Rectal smooth muscle tissue (tissue), 1 donor: ENCODE measurements around the gene NEDD4.

Experiments used
- H3K27ac ChIP-seq: one replicate; pipeline ENCODE4 v1.7.0; 2013; ENCODE audit warnings: low read depth, low read length, inconsistent platforms
- H3K27me3 ChIP-seq: one replicate; pipeline ENCODE4 v1.7.0; 2013; ENCODE audit warnings: low read length; ENCODE audit not compliant: control insufficient read depth, insufficient read depth
- H3K36me3 ChIP-seq: one replicate; pipeline ENCODE4 v1.7.0; 2013; ENCODE audit warnings: low read length; ENCODE audit not compliant: control insufficient read depth, insufficient read depth
- H3K4me1 ChIP-seq: one replicate; pipeline ENCODE4 v1.7.0; 2013; ENCODE audit warnings: low read length; ENCODE audit not compliant: control insufficient read depth, insufficient read depth
- H3K4me3 ChIP-seq: one replicate; pipeline ENCODE4 v1.7.0; 2013; ENCODE audit warnings: low read length
- H3K9ac ChIP-seq: one replicate; pipeline ENCODE4 v1.7.0; 2013; ENCODE audit warnings: low read length

Gene NEDD4

GRCh38 chr15:56001471-56002078 lies 8.2 kb upstream of the NEDD4 start:
- no peak overlapping the region for H3K9ac ChIP-seq
- H3K4me3 ChIP-seq: no peak overlapping the region
- H3K27me3 ChIP-seq: no peaks in the 10 kb centered on the region
- no peaks in the 10 kb centered on the region for H3K4me1 ChIP-seq
- H3K27ac ChIP-seq: no peak overlapping the region
- H3K36me3 ChIP-seq: no peaks in the 10 kb centered on the region

DNA sequence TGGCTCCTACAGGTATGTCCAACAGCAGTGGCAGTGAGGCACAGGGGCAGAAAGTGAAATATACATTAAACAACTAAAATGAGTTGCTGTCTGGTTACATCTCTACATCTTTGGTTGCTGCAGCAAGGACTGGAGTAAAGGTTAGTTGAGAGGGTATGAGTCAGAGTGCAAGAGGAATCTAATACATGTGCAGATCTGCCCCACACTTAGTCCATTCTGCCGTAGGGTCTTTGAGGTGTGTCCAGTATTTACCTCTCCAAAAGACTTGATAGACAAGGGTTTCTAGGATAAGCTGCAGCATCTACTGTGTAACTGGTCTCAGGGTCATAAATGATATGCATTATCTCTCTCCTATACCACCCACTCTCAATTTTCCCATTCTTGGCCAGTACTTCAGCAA lies 6.2 kb upstream of the NEDD4 start:
- Histone ChIP-seq H3K36me3 (no peaks in the 10 kb centered on the region), H3K27me3 (no peaks in the 10 kb centered on the region), H3K9ac (no peak overlapping the region), H3K27ac (no peak overlapping the region), H3K4me3 (no peak overlapping the region), H3K4me1 (no peaks in the 10 kb centered on the region)

DNA sequence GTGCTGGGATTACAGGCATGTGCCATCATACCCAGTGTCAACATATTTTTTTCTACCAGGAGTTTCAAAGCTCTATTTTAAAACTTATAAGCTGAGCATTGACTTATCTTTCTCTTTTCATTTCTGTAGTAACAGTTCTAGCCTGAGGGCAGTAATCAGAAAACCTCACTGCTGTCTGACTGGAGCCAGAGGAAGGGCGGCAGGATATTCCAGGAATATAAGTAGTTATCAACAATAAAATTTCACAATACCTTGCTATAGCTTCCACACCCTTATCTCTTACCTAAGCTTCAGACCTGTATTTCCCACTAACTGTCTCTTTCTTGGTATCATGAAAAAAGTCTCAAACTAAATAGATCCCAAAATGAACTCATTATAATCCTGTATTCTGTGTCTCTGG lies 5.1 kb upstream of the NEDD4 start:
- H3K36me3 ChIP-seq: no peaks in the 10 kb centered on the region
- H3K27ac ChIP-seq: no peak overlapping the region
- no peak overlapping the region for H3K4me3 ChIP-seq
- H3K4me1 ChIP-seq: no peaks in the 10 kb centered on the region
- peaks cover 2% of the 10 kb centered on the region for H3K27me3 ChIP-seq
- no peak overlapping the region for H3K9ac ChIP-seq

- peaks cover 2% of the 10 kb centered on the region for H3K27me3 ChIP-seq
- no peaks in the 10 kb centered on the region for H3K36me3 ChIP-seq
- H3K4me3 ChIP-seq: peak overlapping the region; percentile 69
- peak overlapping the region; percentile 50 for H3K9ac ChIP-seq
- no peaks in the 10 kb centered on the region for H3K4me1 ChIP-seq
- H3K27ac ChIP-seq: peak overlapping the region; percentile 87
Measured at GRCh38 chr15:55993804-55994560, 570 bp upstream of the NEDD4 start.

DNA sequence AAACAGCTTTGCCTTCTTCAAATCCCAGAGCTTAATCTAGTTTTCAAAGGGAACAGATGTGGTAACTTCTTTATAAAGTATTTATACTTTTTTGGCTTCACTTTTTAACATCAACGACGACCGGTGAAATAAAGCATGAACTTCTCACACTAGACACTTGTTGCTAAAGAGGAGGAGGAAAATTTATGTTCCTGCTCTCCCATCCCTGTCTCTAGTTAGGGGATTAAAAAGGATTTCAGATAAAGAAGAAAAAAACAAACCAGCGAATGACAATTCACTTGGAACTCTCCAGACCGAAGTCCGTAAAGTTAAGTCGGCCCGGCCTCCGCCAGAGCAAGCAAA lies 672 bp downstream of the NEDD4 start:
- H3K27me3 ChIP-seq: peaks cover 2% of the 10 kb centered on the region
- H3K4me1 ChIP-seq: no peaks in the 10 kb centered on the region
- H3K27ac ChIP-seq: peak overlapping the region; percentile 87
- H3K4me3 ChIP-seq: peak overlapping the region; percentile 78
- no peaks in the 10 kb centered on the region for H3K36me3 ChIP-seq
- H3K9ac ChIP-seq: peak overlapping the region; percentile 35

DNA sequence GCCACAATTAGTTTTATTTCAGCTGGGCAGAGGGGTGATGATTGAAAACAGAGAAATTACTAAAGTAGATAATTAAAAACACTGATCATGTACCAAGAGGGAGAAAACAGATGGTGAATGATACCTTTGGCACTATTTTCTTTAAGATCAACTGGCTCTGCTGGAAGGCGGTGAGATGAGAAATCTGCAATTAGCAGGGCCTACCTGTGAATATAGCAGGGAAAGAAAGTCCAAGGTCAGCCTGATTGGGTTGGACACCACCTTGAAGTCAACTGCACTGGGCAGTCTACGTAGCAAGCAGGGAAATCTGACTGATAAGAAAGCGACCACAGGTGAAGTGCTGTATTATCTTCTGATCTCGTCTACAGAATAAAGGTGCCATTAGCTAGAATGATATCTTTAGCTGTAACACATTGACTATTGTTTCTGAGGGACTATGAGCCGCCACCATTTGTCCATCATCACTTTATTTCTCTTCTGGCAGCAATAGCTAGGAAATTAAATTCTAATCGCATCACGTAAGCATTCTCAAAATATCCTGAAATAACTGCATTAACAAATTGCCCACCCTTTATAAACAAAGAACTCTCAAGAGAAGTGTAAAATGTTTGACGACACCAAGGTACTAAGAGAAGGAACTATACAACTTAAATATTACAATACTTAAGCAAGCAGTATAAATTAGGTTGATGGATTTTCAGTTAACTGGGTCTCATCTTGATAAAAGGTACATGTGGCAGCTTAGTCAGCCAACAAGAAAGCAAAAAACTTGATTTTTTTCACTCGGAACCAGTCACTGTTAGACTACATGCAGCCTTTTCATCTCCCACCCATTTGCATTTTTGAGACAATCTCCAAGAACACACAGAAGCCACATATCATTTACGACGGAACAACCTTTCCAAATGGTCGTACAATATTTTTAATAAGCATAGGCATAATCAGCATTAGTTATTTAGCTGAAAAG lies 1.3 kb downstream of the NEDD4 start:
- peaks cover 2% of the 10 kb centered on the region for H3K27me3 ChIP-seq
- H3K4me3 ChIP-seq: peak overlapping the region; percentile 78
- H3K27ac ChIP-seq: peak overlapping the region; percentile 87
- H3K9ac ChIP-seq: no peak overlapping the region
- no peaks in the 10 kb centered on the region for H3K4me1 ChIP-seq
- no peaks in the 10 kb centered on the region for H3K36me3 ChIP-seq

GRCh38 chr15:55990998-55991397 lies 2.4 kb downstream of the NEDD4 start:
- H3K36me3 ChIP-seq: no peaks in the 10 kb centered on the region
- H3K4me1 ChIP-seq: no peaks in the 10 kb centered on the region
- no peak overlapping the region for H3K27ac ChIP-seq
- H3K27me3 ChIP-seq: peaks cover 2% of the 10 kb centered on the region
- no peak overlapping the region for H3K4me3 ChIP-seq
- H3K9ac ChIP-seq: no peak overlapping the region

GRCh38 chr15:55990516-55990915 lies 2.9 kb downstream of the NEDD4 start:
- H3K27me3 ChIP-seq: peaks cover 2% of the 10 kb centered on the region
- no peak overlapping the region for H3K27ac ChIP-seq
- no peak overlapping the region for H3K4me3 ChIP-seq
- no peaks in the 10 kb centered on the region for H3K4me1 ChIP-seq
- no peak overlapping the region for H3K9ac ChIP-seq
- H3K36me3 ChIP-seq: no peaks in the 10 kb centered on the region

GRCh38 chr15:55989383-55989782 lies 4.0 kb downstream of the NEDD4 start:
- H3K9ac ChIP-seq: no peak overlapping the region
- peaks cover 2% of the 10 kb centered on the region for H3K27me3 ChIP-seq
- H3K4me1 ChIP-seq: no peaks in the 10 kb centered on the region
- no peak overlapping the region for H3K4me3 ChIP-seq
- H3K27ac ChIP-seq: no peak overlapping the region
- no peaks in the 10 kb centered on the region for H3K36me3 ChIP-seq

- H3K4me3 ChIP-seq: no peak overlapping the region
- no peaks in the 10 kb centered on the region for H3K4me1 ChIP-seq
- no peak overlapping the region for H3K27ac ChIP-seq
- H3K9ac ChIP-seq: no peak overlapping the region
- H3K36me3 ChIP-seq: no peaks in the 10 kb centered on the region
- H3K27me3 ChIP-seq: no peaks in the 10 kb centered on the region
Measured at GRCh38 chr15:55981582-55982249, 11.7 kb downstream of the NEDD4 start.

GRCh38 chr15:55980511-55980910 lies 12.9 kb downstream of the NEDD4 start:
- H3K27ac ChIP-seq: no peak overlapping the region
- H3K36me3 ChIP-seq: no peaks in the 10 kb centered on the region
- no peaks in the 10 kb centered on the region for H3K4me1 ChIP-seq
- H3K9ac ChIP-seq: no peak overlapping the region
- H3K4me3 ChIP-seq: no peak overlapping the region
- no peaks in the 10 kb centered on the region for H3K27me3 ChIP-seq

GRCh38 chr15:55977231-55977630 lies 16.2 kb downstream of the NEDD4 start:
- Histone ChIP-seq H3K4me1 (no peaks in the 10 kb centered on the region), H3K9ac (no peak overlapping the region), H3K4me3 (no peak overlapping the region), H3K36me3 (no peaks in the 10 kb centered on the region), H3K27me3 (no peaks in the 10 kb centered on the region), H3K27ac (no peak overlapping the region)
